ENCODE results near the gene DIO3.

The DIO3 gene

DNA sequence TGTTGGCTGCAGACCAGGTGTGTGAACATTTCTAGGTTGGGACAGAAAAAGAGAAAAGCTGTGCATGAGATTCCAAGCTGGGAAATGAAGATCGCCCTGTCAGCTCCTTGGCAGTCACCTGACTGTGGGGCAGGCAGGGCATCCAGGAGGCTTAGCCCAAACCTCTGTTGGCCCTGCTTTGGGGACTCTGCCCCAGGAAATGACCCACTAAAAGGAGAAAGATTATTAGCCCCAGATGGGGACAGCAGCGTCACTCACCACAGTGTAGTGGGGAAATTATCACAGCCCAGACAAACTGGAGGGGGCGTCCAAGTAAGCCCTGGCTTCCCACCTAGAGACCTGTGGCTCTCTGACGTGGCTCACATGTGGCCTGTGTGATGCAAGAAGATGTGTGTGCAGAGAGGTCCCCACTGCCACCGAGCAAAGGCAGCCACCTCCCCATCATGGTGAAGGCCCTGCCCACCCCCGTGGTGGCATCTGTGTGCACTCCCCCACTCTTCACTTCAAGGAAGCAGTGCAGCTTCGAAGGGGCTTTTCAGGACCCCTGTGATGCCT is 39.1 kb downstream of the DIO3 start:
- peak; percentile 1 for DNase-seq

DNA sequence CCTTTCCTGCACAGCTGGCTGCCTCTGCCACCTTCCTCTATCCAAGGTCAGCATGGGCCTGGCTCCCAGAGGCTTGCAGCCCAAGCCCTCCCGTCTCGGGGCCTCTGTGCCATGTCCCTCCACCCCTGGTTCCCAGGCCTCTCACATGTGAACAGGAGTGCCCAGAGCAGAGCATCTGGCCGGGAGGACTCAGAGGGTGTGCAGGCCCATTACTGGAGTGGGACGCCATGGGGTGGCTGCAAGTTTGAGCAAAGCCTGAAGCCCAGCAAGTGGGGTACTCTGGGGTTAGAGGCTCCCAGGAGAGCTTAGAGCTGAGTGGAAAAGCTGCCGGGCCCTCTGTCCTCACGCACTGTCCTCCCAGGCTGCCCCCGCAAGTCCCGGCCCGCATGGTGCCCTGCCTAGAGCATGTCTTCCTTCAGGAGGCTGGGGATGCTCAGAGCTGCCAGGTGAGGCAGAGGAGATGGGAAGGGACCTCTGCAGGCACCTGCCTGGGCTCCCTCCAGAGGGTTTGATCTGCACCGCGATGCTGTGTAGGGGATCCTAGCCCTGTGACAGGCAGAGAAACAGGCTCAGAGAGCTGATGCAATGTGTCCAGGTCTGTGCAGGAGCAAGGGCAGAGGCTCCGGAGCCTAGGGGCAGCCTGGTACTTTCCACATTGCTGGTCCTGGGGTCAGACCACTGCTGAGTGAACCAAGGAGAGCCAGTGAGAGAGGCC is 39.8 kb downstream of the DIO3 start:
- DNase-seq, result peak; percentile 12

DNA sequence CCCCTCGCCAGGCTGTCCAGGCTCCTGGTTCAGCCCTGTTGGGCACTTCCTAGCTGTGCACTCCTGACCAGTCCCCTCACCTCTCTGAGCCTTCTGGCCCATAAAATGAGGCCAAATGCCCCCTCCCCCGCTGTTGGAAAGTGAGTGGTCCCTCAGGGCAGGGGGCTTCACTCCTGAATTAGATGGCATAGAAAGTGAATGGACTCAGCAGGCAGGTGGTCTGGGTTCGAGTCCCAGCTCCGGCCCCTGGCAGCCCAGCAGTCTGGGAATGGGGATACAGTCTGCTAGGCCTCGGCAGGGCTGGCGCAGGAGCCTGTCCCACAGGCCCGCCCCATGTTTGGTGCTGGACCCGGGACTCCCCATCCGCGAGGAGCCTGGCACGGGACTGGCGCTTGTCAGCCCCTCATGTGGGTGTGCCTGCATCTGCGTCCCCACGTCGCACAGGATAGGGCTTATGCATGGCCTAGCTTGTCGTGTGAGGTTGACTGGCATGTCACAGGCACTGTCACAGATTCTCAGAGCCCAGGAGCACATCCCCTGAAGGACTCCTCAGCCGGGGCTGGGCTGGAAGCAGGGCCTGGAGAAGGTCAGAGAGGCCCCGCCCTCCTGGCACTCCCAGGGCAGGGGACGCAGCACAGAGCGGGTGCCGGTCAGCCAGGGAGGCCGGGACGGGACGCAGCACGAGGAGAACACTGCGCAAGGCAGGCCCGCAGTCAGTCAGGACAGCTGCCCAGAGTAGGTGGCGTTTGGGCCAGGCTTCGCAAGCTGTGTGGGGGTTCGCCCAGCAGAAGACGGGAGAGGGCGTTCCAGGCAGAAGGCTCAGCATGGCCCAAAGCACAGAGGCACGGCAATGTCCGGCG is 40.5 kb downstream of the DIO3 start:
- DNase-seq, result peak; percentile 10

DNA sequence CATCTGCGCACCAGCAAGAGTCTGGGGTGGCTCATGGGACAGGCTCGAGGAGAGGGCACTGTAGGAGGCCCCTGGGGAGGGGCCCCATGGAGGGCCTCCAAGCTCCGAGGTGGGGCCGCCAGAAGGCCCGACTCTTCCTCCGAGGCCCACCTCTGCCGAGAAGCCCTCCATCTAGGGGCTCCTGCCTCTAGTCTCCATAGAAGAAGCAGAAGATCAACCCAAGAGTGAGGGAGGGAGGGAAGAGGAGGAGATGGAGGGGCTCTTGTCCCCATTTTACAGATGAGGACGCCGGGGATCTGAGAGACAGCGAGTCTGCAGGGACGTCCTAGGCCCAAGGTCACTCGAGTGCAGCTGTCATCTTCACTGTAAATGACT is 41.2 kb downstream of the DIO3 start:
- DNase-seq, result no peak

DNA sequence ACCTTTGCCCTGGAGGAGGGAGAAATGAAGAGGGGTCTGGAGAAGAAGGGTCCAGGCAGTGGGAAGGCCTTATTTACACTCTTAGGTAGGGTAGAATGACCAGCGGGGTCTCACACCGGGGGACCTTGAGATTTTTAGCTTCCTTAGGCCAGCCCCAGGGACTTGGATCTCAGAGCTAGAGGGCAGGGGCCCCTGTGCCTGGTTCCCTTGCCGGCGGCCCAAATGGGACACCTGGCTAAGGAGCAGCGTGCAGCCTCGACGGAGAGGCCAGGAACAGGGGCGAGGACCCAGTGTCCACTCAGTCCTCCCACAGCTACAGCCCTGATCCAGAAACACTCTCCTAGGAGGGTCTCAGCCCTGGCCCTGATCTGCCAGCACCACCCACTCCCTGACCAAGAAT is 41.8 kb downstream of the DIO3 start:
- DNase-seq, result no peak

DNA sequence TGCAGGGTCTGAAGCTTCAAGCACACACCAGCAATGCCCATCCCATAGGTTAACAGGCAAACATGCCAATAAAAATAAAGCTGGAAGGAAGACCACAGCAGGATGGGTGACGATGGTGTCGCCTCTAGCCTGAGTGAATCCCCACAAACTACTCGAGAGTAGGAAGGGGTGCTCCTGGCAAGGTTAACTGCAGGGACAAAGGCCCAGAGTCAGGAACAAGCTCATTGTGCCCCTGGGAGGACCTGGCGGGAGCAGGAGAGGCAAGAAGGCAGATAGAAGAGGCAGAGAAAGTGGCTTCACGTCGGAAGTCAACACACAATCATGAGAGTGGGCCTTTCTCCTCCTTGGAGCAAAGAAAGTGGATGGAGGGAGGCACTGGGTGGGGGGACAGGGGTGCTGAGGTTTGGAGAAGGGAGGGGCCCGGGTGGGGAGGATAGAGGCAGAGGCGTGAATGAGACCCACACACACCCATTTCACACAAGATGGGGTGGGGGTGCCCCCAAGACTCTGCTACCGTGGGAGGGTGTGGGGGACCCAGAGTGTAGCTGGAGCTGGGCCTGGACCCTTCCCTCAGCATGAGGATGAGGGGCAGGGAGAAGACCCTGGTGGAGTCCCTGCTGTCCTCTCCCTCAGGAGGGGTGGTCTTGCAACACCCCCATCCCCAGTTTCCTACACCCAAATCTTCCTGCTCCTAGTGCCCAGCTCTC is 43.1 kb downstream of the DIO3 start:
- DNase-seq, result no peak

DNA sequence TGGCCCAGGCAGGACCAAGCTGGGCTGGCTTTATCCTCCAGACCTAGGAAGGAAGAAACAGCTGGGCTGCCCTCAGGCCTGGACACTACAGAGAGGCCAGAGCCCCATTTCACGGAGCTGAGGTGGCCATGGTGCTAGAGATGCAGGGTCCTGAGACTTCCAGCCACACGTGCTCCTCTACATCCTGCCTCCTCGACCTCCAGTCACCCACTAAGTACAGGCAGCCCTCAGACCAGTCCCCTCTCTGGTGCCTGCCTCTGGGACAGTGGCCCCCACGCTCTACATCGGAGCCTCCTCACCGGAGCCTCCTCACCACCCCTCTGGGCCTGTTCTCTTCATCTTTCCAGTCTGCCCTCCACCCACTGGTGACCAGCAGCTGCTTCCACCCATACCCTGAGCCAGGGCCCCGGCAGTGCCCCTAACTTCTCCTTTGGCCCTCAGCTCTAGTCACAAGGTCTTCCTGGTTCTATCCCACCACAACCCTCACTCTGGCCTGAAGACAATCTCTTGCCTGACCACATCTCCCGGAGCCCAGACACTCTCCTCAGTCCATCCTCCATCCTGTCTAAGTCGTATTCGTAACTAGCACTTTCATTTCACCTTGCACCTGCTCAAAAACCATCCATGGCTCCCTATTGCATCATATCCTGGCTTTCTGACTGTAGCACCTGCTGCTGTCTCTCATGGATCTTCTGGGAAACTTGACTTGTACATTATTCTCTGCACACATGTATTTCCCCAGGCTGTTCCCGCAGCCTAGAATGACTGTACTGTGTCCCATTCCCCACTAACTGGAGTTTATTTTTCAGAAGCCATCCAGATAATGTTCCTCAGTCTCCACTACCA is 43.9 kb downstream of the DIO3 start:
- no peak for DNase-seq

DNA sequence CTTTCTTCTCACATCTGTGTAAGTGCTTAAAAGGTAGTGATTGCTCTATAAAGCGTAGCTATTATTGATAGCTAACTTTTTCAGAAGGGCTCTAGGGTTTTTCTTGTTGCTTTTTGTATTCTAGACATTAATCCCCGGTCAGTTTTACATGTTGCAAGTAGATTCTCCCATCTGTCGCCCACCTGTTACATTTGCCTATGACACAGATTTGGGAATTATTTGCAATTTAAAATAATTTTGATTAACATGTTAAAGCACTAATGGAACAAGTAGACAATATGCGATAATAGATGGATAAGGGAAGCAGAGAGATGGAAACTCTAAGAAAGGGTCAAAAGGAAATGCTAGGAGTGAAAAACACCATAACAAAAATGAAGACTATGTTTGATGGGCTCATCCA is 44.5 kb downstream of the DIO3 start:
- DNase-seq, result no peak
